Mammary epithelial cell (primary cell): ENCODE data around the gene GBE1.

Source experiments
- CTCF ChIP-seq, 2 donors: IDR thresholded peaks in 1 of 2; conservative IDR thresholded peaks in 1 of 2; 2 replicates each; pipeline ENCODE4 v1.5.1; 2011 to 2012; ENCODE audit warnings: inconsistent platforms in 2 of 2, low read length in 2 of 2, mild to moderate bottlenecking in 2 of 2, control low read depth in 1 of 2, low read depth in 1 of 2; ENCODE audit not compliant: insufficient read depth in 1 of 2; ENCODE audit errors: extremely low read depth in 1 of 2
- EZH2 ChIP-seq: IDR thresholded peaks from 2 replicates; pipeline ENCODE4 v1.6.1; 2012; ENCODE audit warnings: low read length, inconsistent platforms, borderline replicate concordance

GRCh38 chr3:81545572-81545971 is 215.9 kb downstream of the GBE1 start:
- no peak for TF ChIP-seq CTCF (conservative IDR thresholded peaks at IDR 0.05 in 1 of 2, IDR thresholded peaks at IDR 0.05 in 1 of 2; ENCODE audit: extremely low read depth in 1 of 2, insufficient read depth in 1 of 2, low read depth in 1 of 2, low read length in 2 of 2)
- no peak for TF ChIP-seq EZH2
